GM18907 (cell line): ENCODE data around the gene SLC6A19.
"Not testable (repeated sequence)": the region's sequence is repeated elsewhere in the genome, so short reads cannot be mapped to it uniquely, and the experiment has no call there.

Source experiments
- ATAC-seq: cut with Tn5 transposase; IDR thresholded peaks from one replicate; pipeline ENCODE4 v1.9.1; 2021; ENCODE audit warnings: mild to moderate bottlenecking, moderate library complexity; ENCODE audit not compliant: unreplicated experiment

Gene SLC6A19

DNA sequence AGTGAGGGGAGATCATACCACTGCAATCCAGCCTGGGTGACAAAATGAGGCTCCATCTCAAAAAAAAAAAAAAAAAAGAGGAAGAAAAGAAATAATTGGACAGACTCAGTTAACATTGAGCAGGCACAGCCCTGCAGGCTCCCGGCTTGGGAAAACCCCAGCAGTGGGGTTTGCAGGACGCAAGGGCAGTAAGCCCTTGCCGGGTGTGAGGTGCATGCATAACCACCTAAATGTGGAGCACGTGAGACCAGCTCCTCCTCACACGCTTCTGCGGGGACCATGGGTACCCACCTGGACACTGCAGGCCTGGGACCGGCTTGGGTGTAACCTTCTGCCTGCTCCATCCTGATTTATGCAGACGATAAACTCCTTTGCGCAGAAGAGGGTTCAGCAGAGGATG lies 19.0 kb downstream of the SLC6A19 start:
- no peak for ATAC-seq

- no peak for ATAC-seq
Measured at GRCh38 chr5:1220831-1221230, 19.4 kb downstream of the SLC6A19 start.

GRCh38 chr5:1221721-1222120 lies 20.3 kb downstream of the SLC6A19 start:
- no peak for ATAC-seq

DNA sequence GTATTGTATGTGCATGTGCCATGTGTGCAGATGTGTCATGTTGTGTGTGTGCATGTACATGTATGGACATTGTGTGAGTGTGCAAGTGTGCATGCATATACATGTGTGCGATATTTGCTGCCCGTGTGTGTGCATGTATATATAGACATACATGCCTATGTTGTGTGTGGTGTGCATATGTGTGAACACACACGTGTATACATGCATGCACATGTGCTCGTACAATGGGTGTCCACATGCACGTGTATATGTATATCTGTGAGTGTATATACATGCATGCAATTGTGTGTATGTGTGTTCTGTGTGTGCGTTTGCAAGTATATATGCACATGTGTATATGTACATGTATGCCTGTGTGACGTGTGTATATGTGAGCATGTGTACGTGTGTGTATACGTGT lies 20.8 kb downstream of the SLC6A19 start:
- no peak for ATAC-seq

- ATAC-seq, result no peak
Measured at GRCh38 chr5:1222621-1223277, 21.4 kb downstream of the SLC6A19 start.

DNA sequence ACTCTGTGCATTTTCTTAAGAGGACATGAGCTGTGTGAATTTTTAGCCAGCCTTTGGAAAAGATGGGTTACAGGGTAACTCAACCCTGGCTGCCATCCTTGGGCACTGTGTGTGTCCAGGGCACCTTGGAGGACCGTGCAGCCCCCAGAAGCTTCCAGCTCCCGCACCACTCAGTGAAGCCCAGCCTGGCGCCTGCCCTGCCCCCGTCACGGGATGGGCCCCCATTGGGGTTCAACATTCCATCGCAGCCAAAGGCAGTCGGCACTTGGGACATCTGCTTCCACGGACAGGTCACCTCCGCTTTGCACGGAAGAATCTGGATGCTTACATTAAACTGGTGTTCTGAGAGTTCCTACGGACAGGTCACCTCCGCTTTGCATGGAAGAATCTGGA lies 21.9 kb downstream of the SLC6A19 start:
- no peak for ATAC-seq

GRCh38 chr5:1224631-1225030 lies 23.2 kb downstream of the SLC6A19 start:
- ATAC-seq, result no peak

DNA sequence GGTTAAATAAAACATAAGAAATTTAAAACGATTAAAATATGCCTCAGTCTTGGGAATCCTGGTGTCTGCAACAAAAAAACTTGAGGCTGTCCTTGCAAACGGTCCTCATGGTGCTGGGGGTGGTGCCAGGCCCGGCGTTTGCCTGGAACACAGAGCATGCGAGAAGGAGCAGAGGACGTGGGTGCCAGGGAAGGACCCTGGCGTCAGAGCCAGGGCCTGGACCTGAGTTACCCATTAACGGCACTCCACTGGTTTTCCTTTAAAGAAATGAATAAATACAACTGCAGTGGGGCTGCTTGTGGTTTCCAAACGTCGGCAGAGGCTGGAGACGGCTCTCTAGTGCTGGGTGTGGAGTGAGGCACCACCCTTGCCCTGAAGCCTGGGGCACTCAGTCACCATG lies 23.7 kb downstream of the SLC6A19 start, which contains the start of gene SLC6A18:
SLC6A18 (plus strand) TSS at position 301 of the 400 bp plus-strand sequence; CDS start at position 398, 97 bp downstream.
- ATAC-seq, result no peak

- ATAC-seq, result no peak
Measured at GRCh38 chr5:1226231-1226630, 24.8 kb downstream of the SLC6A19 start.

GRCh38 chr5:1226839-1227581 lies 25.6 kb downstream of the SLC6A19 start:
- no peak for ATAC-seq

DNA sequence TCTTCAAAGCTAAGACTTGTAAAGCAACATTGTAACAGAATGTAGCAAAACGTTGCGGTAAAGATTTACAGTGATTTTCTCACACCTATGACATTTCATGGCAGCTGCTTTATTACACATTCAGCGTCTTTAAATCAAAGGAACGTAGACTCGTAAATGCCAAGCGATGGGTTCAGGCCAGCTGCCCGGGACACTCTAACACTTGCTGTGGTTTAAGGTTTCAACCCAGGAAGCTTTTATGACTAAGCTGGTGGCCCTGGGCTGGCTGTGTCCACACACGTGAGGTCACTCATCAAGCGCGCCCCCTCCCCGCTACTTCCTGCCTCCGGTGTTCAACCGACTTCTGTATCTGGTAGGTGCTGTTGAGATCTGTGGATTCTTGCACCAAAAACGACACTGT lies 26.3 kb downstream of the SLC6A19 start:
- no peak for ATAC-seq

GRCh38 chr5:1228120-1228519 lies 26.7 kb downstream of the SLC6A19 start:
- no peak for ATAC-seq

DNA sequence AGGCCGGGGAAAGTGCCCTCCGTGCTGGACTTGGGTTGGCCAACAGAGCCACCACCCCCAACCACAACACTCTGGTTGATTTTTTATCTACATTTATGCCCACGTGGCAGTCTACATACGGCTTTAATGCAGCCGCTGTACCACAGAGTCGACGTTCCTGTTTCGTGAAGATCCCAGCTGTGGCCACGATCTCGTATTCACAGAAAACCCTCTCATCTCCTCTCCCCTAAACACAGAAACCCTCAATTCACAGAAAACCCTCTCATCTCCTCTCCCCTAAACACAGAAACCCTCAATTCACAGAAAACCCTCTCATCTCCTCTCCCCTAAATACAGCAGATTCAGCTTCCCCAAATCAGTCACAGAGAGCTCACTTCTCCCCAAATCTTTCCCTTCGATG lies 27.6 kb downstream of the SLC6A19 start:
- not testable (repeated sequence) for ATAC-seq

GRCh38 chr5:1229822-1230221 lies 28.4 kb downstream of the SLC6A19 start:
- ATAC-seq, result no peak

DNA sequence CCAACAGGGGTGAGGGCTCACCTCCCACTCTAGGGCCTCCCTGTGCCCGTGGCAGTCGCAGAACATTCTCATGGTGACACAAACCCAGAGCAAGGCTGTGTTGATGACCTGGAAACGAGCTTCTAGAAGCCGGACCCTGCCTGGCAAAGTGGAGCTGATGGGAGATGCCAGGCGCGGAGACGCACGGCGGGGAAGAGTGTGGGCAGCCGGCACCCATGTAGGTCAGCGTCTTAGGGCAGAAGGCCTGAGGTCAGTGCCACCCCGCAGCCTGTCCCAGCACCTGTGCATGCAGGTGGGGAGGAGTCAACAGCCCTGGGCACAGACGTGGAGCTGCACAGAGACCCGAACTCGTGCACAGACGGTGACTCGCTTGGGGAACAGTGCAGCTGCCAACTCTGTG lies 29.2 kb downstream of the SLC6A19 start:
- ATAC-seq, result no peak

DNA sequence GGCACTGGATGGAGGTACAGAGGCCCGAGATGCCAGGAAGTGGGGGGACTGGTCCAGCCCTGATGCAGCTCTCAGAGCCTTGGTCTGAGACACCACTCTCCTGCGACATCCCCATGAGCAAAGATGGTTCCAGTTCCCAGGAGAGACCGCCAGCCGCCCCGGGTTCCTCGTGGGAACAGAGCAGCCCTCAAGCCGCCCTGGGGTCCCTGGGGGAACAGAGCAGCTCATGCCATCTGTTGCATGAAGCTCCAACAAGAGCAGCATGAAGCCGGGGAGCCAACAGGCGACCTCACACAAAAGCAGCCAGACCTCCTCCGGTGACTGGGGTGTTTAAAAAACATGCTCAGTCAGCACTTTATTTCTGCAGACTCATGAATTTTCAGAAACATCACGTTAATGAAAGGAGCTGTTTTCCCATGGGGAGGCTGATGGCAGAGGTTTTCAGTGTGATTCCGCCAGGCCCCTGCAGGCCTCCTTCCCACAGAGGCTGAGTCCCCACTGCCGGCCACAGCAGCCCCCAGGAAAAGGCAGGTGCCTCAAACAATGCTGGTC lies 30.0 kb downstream of the SLC6A19 start:
- ATAC-seq, result no peak

DNA sequence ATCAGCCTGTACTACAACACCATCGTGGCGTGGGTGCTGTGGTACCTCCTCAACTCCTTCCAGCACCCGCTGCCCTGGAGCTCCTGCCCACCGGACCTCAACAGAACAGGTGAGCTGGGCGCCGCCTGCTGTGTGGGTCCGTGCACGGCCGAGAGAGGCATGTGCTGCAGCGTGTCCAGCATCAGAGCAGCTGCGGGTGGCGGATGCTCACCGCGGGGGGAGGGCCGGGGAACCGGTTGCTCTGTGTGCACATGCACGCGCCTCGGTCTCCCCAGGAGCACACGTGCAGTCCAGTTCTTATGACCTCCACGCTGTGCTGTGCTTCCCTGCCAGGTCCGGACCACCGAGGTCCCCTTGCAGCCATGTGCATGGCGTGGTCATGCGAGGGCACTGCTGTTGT lies 31.4 kb downstream of the SLC6A19 start:
- ATAC-seq, result no peak

- ATAC-seq, result no peak
Measured at GRCh38 chr5:1235379-1235778, 34.0 kb downstream of the SLC6A19 start.

DNA sequence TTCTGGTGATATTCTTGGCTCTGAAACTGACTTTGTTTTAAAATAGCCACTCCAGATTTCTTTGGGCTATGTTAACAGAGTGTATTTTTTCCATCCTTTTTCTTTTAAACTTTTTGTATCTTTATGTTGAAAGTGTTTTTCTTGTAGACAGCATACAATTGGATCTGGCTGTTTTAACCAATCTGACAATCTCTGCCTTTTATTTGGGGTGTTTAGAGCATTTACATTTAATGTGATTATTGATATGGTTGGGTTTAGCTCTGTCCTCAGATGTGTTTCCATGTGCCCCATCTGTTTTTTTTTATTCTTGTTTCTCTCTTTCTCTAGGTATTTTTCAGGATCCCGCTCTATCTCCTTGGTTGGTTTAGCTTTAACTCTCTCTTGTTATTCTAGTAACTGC lies 34.4 kb downstream of the SLC6A19 start:
- no peak for ATAC-seq

DNA sequence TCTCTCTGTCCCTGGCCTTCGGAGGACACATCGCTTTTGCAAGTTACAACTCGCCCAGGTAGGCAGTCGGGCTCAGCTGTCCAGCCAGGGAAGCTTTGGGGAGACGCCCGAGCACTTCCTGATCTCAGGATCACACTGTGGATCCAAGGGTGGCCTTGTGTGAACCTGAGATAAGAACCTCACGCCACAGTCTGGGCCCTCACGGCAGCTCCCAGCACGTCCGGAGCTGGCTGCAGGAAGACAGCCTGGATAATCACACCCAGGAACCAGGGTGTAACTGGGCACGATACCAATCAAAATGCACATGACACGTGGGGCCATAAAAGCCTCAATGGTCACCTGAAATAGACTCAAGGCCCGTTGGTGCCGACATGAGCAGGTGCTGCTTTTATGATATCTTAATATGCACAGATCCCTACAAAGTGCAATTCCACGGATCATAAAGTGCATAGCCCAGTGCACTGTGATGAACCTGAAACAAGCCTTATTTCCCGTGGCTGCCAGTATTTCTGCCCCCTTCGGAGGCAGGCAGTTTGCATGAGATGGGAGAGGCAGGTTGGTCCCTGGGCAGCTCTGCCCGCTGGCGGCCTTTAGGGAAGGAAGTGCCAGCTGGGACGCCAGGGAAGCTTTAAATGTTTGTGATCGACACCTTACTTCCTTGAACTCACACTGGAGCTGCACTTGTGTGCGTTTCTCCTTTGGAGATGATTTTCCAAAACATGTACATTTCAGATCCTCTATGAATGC lies 38.3 kb downstream of the SLC6A19 start:
- no peak for ATAC-seq

GRCh38 chr5:1240496-1241260 lies 39.3 kb downstream of the SLC6A19 start:
- ATAC-seq, result no peak
